K562 (cell line): ENCODE data around the gene AGPAT2. TPM values are rescaled to one million over a fixed set of nuclear protein-coding genes. Genes with fewer than 3 reads are reported as not detected.

ENCODE experiments used
- ATAC-seq: fragments of 200-7000 bp; cut with Tn5 transposase; 3 replicates; pipeline ENCODE4 v1.9.1; 2020; ENCODE audit warnings: moderate library complexity
- BruUV-seq: library from RNA; stranded (reverse); fragments of 400-500 nt; replicated peaks from 2 replicates; lab custom pipeline; 2021; lab: Mats Ljungman, UMichigan
- CTCF ChIA-PET: fragments of 300-600 bp; formaldehyde crosslinking; extraction: SDS; loops from one replicate; lab custom pipeline; 2021; ENCODE audit warnings: low intra/inter-chr PET ratio; lab: Yijun Ruan, JAX
- POLR2A ChIA-PET: fragments of 300-600, 350-650 bp; sonication (Branson Sonifier 250); formaldehyde crosslinking; extraction: SDS; loops from one replicate; lab custom pipeline; 2021; ENCODE audit warnings: antibody characterized with exemption, inconsistent platforms; lab: Yijun Ruan, JAX
- DNase-seq, 4 experiments: peaks; one replicate each; pipeline versions ENCODE4 v3.0.0 to v3.0.0-alpha.2; 2011 to 2018; ENCODE audit warnings: low spot score in 3 of 4, mixed read lengths in 3 of 4; ENCODE audit errors: extremely low read depth in 1 of 4
- FAIRE-seq: peaks from 2 replicates; lab custom pipeline; 2011; peaks lifted over from hg19 to GRCh38; lab: Jason Lieb, UNC
- H2AFZ ChIP-seq: 2 replicates; pipeline ENCODE4 v1.6.0; 2011; ENCODE audit warnings: low read depth, low read length, control low read depth, inconsistent platforms
- H3K27ac ChIP-seq: fragments of 200-600 bp; 3 replicates; pipeline ENCODE4 v1.8.0; 2011; ENCODE audit warnings: low read depth, mild to moderate bottlenecking, control low read depth, inconsistent platforms, low read length, moderate library complexity, mixed read lengths; ENCODE audit errors: extremely low read depth
- H3K27me3 ChIP-seq, 2 experiments: fragments of 300-600 bp in 1 of 2; 2 replicates in 1 of 2; 3 replicates in 1 of 2; pipeline versions ENCODE4 v1.6.0 to v1.8.0; 2011; ENCODE audit warnings: inconsistent platforms in 2 of 2, low read length in 2 of 2, mild to moderate bottlenecking in 1 of 2, mixed read lengths in 1 of 2, moderate library complexity in 1 of 2; ENCODE audit not compliant: control insufficient read depth in 2 of 2, insufficient read depth in 2 of 2
- H3K36me3 ChIP-seq: fragments of 300-600 bp; 3 replicates; pipeline ENCODE4 v1.8.0; 2011; ENCODE audit warnings: mild to moderate bottlenecking, low read length, inconsistent platforms; ENCODE audit not compliant: control insufficient read depth, insufficient read depth
- H3K4me1 ChIP-seq, 2 experiments: fragments of 200-600 bp in 1 of 2; replicated peaks in 1 of 2; 2 replicates in 1 of 2; 3 replicates in 1 of 2; pipeline versions ENCODE4 v1.5.1 to v1.8.0; 2011; ENCODE audit warnings: inconsistent platforms in 2 of 2, low read length in 2 of 2, mild to moderate bottlenecking in 1 of 2, mixed read lengths in 1 of 2, moderate library complexity in 1 of 2; ENCODE audit not compliant: control insufficient read depth in 2 of 2, insufficient read depth in 2 of 2
- H3K4me2 ChIP-seq: 2 replicates; pipeline ENCODE4 v1.6.1; 2011; ENCODE audit warnings: low read length, control low read depth, inconsistent platforms, mixed read lengths; ENCODE audit not compliant: insufficient read depth
- H3K4me3 ChIP-seq: fragments of 200-600 bp; sonication (generic), shearing (Covaris generic); 2 replicates; pipeline ENCODE4 v1.5.1; 2016; ENCODE audit warnings: control low read depth, inconsistent platforms
- H3K79me2 ChIP-seq: fragments of 200-600 bp; 3 replicates; pipeline ENCODE4 v1.8.0; 2011; ENCODE audit warnings: low read length, inconsistent platforms; ENCODE audit not compliant: control insufficient read depth, insufficient read depth
- H3K9ac ChIP-seq, 2 experiments: 2 replicates each; pipeline versions ENCODE4 v1.6.0 to v1.6.1; 2011; ENCODE audit warnings: low read depth in 2 of 2, low read length in 2 of 2, control low read depth in 1 of 2, inconsistent platforms in 1 of 2, mild to moderate bottlenecking in 1 of 2, mixed read lengths in 1 of 2; ENCODE audit not compliant: insufficient read depth in 1 of 2
- H3K9me1 ChIP-seq: one replicate; pipeline ENCODE4 v1.6.0; 2011; ENCODE audit warnings: inconsistent platforms, mild to moderate bottlenecking, low read length, moderate library complexity; ENCODE audit not compliant: control insufficient read depth, insufficient read depth
- H3K9me3 ChIP-seq: replicated peaks from 2 replicates; pipeline ENCODE4 v1.5.1; 2011; ENCODE audit warnings: low read depth, low read length, inconsistent platforms; ENCODE audit not compliant: control insufficient read depth, insufficient read depth
- H4K20me1 ChIP-seq: replicated peaks from 2 replicates; pipeline ENCODE4 v1.6.1; 2011; ENCODE audit warnings: low read length, inconsistent platforms, mixed read lengths; ENCODE audit not compliant: control insufficient read depth, insufficient read depth
- ETV6 ChIP-seq, 3 experiments: fragments of 150-350 bp in 1 of 3; sonication (generic) in 1 of 3; formaldehyde crosslinking in 1 of 3; IDR thresholded peaks; 2 replicates each; pipeline versions ENCODE4 v1.6.1 to v1.8.0; 2014 to 2022; ENCODE audit warnings: borderline replicate concordance in 2 of 3, low read depth in 2 of 3, antibody characterized with exemption in 1 of 3, low read length in 1 of 3, mild to moderate bottlenecking in 1 of 3, missing genetic modification reagents in 1 of 3
- KAT2B ChIP-seq: IDR thresholded peaks from one replicate; pipeline ENCODE4 v1.6.1; 2012; ENCODE audit warnings: low read depth, mild to moderate bottlenecking, control low read depth, inconsistent platforms, low read length, moderate library complexity
- MAZ ChIP-seq, 2 experiments: fragments of 450-650 bp in 1 of 2; sonication (generic) in 1 of 2; formaldehyde crosslinking; IDR thresholded peaks in 1 of 2; conservative IDR thresholded peaks in 1 of 2; 2 replicates each; pipeline versions ENCODE4 v1.4.0 to v1.5.0; 2020; ENCODE audit warnings: mild to moderate bottlenecking in 1 of 2, missing genetic modification reagents in 1 of 2
- MTA1 ChIP-seq: fragments of 450-650 bp; IDR thresholded peaks from 2 replicates; pipeline ENCODE4 v1.6.1; 2017; ENCODE audit warnings: borderline replicate concordance
- MTA2 ChIP-seq: fragments of 450-650 bp; IDR thresholded peaks from 2 replicates; pipeline ENCODE4 v1.6.1; 2016; ENCODE audit warnings: low read depth
- NCOA4 ChIP-seq: fragments of 450-650 bp; IDR thresholded peaks from 2 replicates; pipeline ENCODE4 v1.6.1; 2018; ENCODE audit warnings: mild to moderate bottlenecking; ENCODE audit not compliant: partially characterized antibody
- NFIX ChIP-seq: fragments of 250-450 bp; sonication (Bioruptor Pico); IDR thresholded peaks from 2 replicates; pipeline ENCODE4 v1.4.0; 2020; ENCODE audit warnings: low read depth, mild to moderate bottlenecking, moderate library complexity
- PHB2 ChIP-seq: fragments of 450-650 bp; IDR thresholded peaks from 2 replicates; pipeline ENCODE4 v1.6.1; 2017; ENCODE audit warnings: low read depth
- PTTG1 ChIP-seq: fragments of 450-650 bp; IDR thresholded peaks from 2 replicates; pipeline ENCODE4 v1.6.1; 2016; ENCODE audit warnings: low read depth, mild to moderate bottlenecking, missing genetic modification characterization, missing compliant biosample characterization
- TCF7 ChIP-seq: sonication (generic); IDR thresholded peaks from 2 replicates; pipeline ENCODE4 v1.6.1; 2016; ENCODE audit warnings: antibody characterized with exemption, borderline replicate concordance
- ZNF431 ChIP-seq: sonication (generic); formaldehyde crosslinking; IDR thresholded peaks from 2 replicates; pipeline ENCODE4 v1.8.0; 2022; ENCODE audit warnings: mild to moderate bottlenecking, missing genetic modification reagents
- WGBS: fragments of 100-300 bp; shearing (Covaris generic); methylation state at CpG from one replicate; pipeline ENCODE4 v1.1.6; 2016; ENCODE audit warnings: low coverage, mixed read lengths; ENCODE audit not compliant: insufficient coverage; ENCODE audit errors: missing lambda C conversion rate; 5-methylcytosine and 5-hydroxymethylcytosine counted together
- in situ Hi-C: fragments of 300-500 bp; cut with MboI; formaldehyde crosslinking; loops from 4 replicates; pipeline ENCODE4 v1.15.0; 2018; ENCODE audit warnings: inconsistent platforms, mixed read lengths
- intact Hi-C: fragments of 100-400 bp; cut with micrococcal nuclease; formaldehyde crosslinking; loops from 2 replicates; pipeline ENCODE4 v1.14.2; 2022
- polyA plus RNA-seq, 8 experiments: library from polyadenylated mRNA; depleted of rRNA in 4 of 8; stranded (reverse) in 5 of 8; unstranded in 3 of 8; fragments of >200 nt; fragmentation: Nextera tagmentation in 2 of 8; fragmentation: Illumina TruSeq in 1 of 8; extraction: Ambion mirVana in 2 of 8; extraction: Trizol in 1 of 8; gene quantifications; 2 replicates each; pipeline versions ENCODE4 v1.2.1 to v1.2.3, GENCODE V29; 2011 to 2014; ENCODE audit warnings: inconsistent platforms in 1 of 8, missing spikeins in 1 of 8
- total RNA-seq, 7 experiments: library from RNA; depleted of rRNA in 6 of 7; stranded (reverse); fragments of >200 nt in 6 of 7; fragmentation: Illumina TruSeq in 2 of 7; extraction: Trizol in 2 of 7; gene quantifications; 2 replicates each; pipeline versions ENCODE4 v1.2.1 to v1.2.3, GENCODE V29; 2011 to 2021; ENCODE audit warnings: low replicate concordance in 1 of 7
- TF ChIP-seq, protein P1 (sequence below): sonication (generic); formaldehyde crosslinking; IDR thresholded peaks from 2 replicates; pipeline ENCODE4 v1.8.1; 2023; ENCODE audit warnings: mild to moderate bottlenecking, missing genetic modification reagents, moderate library complexity

The AGPAT2 gene
- total and polyA plus RNA-seq, 9 of the 15 experiments (the other 6 are each of a cell fraction or from before 2014, with no cell fraction given), result 0.13 to 54.5 (median 23.9) TPM

GRCh38 chr9:136691316-136692184 lies 4.3 kb upstream of the AGPAT2 start:
- no peak for FAIRE-seq
- DNase-seq, result no peak
- no peaks in the 10 kb centered on the region for H4K20me1 ChIP-seq
- CTCF ChIA-PET, result no interaction called here
- no peaks in the 10 kb centered on the region for H3K36me3 ChIP-seq
- H3K9me3 ChIP-seq, result no peaks in the 10 kb centered on the region
- no peaks in the 10 kb centered on the region for H3K9me1 ChIP-seq
- WGBS, result 75% methylated on average over 22 of the region's 29 CpGs
- H3K4me3 ChIP-seq, result no peak overlapping the region
- TF ChIP-seq MTA2 (no peak), MTA1 (no peak), PHB2 (no peak), NCOA4 (no peak), ZNF431 (CRISPR knock-in tag) (no peak), KAT2B (no peak), NFIX (CRISPR knock-in tag) (no peak), PTTG1 (tag) (no peak), MAZ (CRISPR knock-in tag; conservative IDR thresholded peaks at IDR 0.05 in 1 of 2, IDR thresholded peaks at IDR 0.05 in 1 of 2) (no peak), TCF7 (no peak), ETV6 (IDR thresholded peaks at IDR 0.05; ENCODE audit: borderline replicate concordance in 1 of 2, low read depth in 2 of 2, low read length in 1 of 2) (no peak), ETV6 (CRISPR knock-in tag; IDR thresholded peaks at IDR 0.05; ENCODE audit: borderline replicate concordance) (no peak)
- TF ChIP-seq, protein P1, sequence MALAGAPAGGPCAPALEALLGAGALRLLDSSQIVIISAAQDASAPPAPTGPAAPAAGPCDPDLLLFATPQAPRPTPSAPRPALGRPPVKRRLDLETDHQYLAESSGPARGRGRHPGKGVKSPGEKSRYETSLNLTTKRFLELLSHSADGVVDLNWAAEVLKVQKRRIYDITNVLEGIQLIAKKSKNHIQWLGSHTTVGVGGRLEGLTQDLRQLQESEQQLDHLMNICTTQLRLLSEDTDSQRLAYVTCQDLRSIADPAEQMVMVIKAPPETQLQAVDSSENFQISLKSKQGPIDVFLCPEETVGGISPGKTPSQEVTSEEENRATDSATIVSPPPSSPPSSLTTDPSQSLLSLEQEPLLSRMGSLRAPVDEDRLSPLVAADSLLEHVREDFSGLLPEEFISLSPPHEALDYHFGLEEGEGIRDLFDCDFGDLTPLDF (CRISPR knock-in tag), result no peak
- in situ Hi-C loops (no loop called here), intact Hi-C loops (loop anchor here (5.0 kb wide), 2 partner anchors 44 to 204 kb away; no protein-coding TSS in a partner anchor)
- POLR2A ChIA-PET, result interaction anchor here (0.7 to 1.0 kb wide), 2 partner anchors 17 to 29 kb away, joined by 3 read pairs; no protein-coding TSS in a partner anchor
- ATAC-seq, result no peak
- no peak overlapping the region for H2AFZ ChIP-seq
- H3K4me2 ChIP-seq, result no peak overlapping the region
- H3K9ac ChIP-seq, result no peak overlapping the region
- H3K4me1 ChIP-seq, result peaks cover 9 to 83% of the 10 kb centered on the region in 2 experiments; a peak in 4 of 5 replicates
- peaks cover 6% of the 10 kb centered on the region for H3K79me2 ChIP-seq
- no peak overlapping the region for H3K27ac ChIP-seq
- no peaks in the 10 kb centered on the region for H3K27me3 ChIP-seq
- no TSS peak for BruUV-seq
